Effector memory CD4-positive, alpha-beta T cell (primary cell): ENCODE data around the gene DLGAP4.
"Not testable (repeated sequence)": the region's sequence is repeated elsewhere in the genome, so short reads cannot be mapped to it uniquely, and the experiment has no call there.

Experiments
- DNase-seq, 3 donors: peaks; one replicate each; pipeline ENCODE4 v3.0.0-alpha.2; 2020
- H3K27ac ChIP-seq: 2 replicates; pipeline ENCODE4 v1.7.0; 2013; ENCODE audit warnings: mild to moderate bottlenecking, low read length, moderate library complexity; ENCODE audit not compliant: insufficient read depth, poor library complexity, severe bottlenecking
- H3K27me3 ChIP-seq: replicated peaks from 2 replicates; pipeline ENCODE4 v1.7.0; 2013; ENCODE audit warnings: mild to moderate bottlenecking, low read length; ENCODE audit not compliant: insufficient read depth, control insufficient read depth, poor library complexity, severe bottlenecking
- H3K36me3 ChIP-seq: 2 replicates; pipeline ENCODE4 v1.7.0; 2013; ENCODE audit warnings: mild to moderate bottlenecking, low read length, moderate library complexity; ENCODE audit not compliant: control insufficient read depth, insufficient read depth
- H3K4me1 ChIP-seq: 2 replicates; pipeline ENCODE4 v1.7.0; 2013; ENCODE audit warnings: low read length, mild to moderate bottlenecking; ENCODE audit not compliant: control insufficient read depth, insufficient read depth, poor library complexity, severe bottlenecking
- H3K4me3 ChIP-seq: 2 replicates; pipeline ENCODE4 v1.7.0; 2013; ENCODE audit warnings: low read length, low read depth, mild to moderate bottlenecking; ENCODE audit not compliant: insufficient read depth, poor library complexity, severe bottlenecking
- H3K9me3 ChIP-seq: 2 replicates; pipeline ENCODE4 v1.7.0; 2013; ENCODE audit warnings: mild to moderate bottlenecking, low read length, moderate library complexity; ENCODE audit not compliant: control insufficient read depth

The DLGAP4 gene

GRCh38 chr20:36379914-36380313 is 73.8 kb downstream of the DLGAP4 start:
- H3K27me3 ChIP-seq, H3K4me3 ChIP-seq, H3K9me3 ChIP-seq, DNase-seq, H3K27ac ChIP-seq, H3K4me1 ChIP-seq, H3K36me3 ChIP-seq: not testable (repeated sequence)

DNA sequence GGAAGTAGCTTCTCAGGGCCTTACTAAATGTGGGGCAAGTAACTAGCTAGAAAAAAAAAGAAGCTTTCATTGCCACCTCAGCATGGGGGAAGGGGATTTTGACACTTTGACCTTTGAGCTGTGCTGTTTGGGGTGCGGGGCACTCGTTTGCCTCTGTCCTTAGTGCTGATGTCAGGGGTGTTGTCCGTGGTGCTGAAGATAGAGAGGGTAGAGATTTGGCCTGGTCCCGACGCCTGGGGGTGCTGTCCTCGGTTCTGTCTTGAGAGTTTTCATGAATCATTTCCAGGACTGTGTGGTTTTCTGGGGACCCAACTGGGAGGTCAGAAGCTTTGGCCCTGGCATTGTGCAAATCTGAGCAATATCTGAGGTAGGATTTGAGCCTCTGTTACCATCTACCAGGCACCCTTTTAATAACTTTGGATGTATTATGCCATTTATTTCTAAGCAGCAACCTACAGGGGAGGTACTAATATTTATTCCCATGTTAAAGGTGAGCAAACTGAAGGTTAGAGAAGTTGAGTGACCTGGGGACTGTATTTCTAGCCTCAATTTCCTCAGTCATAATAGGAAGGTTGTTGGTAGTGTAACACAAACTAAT is 78.0 kb downstream of the DLGAP4 start:
- Histone ChIP-seq H3K36me3 (no peaks in the 10 kb centered on the region), H3K27me3 (no peaks in the 10 kb centered on the region), H3K27ac (no peak overlapping the region), H3K9me3 (no peaks in the 10 kb centered on the region), H3K4me3 (no peak overlapping the region), H3K4me1 (no peaks in the 10 kb centered on the region)
- no peak for DNase-seq

- DNase-seq = no peak
- H3K36me3 ChIP-seq = no peaks in the 10 kb centered on the region
- no peaks in the 10 kb centered on the region for H3K9me3 ChIP-seq
- H3K4me3 ChIP-seq = no peak overlapping the region
- no peak overlapping the region for H3K27ac ChIP-seq
- no peaks in the 10 kb centered on the region for H3K4me1 ChIP-seq
- no peaks in the 10 kb centered on the region for H3K27me3 ChIP-seq
Measured at GRCh38 chr20:36385503-36385902, 79.4 kb downstream of the DLGAP4 start.

DNA sequence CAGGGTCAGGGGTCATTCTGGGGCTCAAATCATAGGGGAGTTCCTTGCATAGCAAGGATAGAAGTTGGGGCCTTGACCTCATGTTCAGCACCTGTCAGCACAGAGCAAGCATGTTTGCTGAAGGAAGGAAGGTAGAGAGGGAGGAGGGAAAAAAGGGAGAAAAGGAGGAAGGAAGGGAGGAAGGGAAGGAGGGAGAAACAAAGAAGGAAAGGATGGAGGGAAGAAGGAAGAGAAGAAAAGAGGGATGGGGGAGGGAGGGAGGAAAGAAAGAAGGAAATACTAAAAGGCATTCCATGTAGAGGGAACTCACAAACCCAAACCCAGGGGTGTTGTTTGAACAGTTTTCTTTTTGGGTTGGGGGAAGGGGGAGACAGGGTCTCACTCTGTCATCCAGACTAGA is 80.1 kb downstream of the DLGAP4 start:
- no peaks in the 10 kb centered on the region for H3K4me1 ChIP-seq
- no peaks in the 10 kb centered on the region for H3K9me3 ChIP-seq
- DNase-seq = no peak
- H3K27me3 ChIP-seq = no peaks in the 10 kb centered on the region
- no peak overlapping the region for H3K4me3 ChIP-seq
- no peak overlapping the region for H3K27ac ChIP-seq
- no peaks in the 10 kb centered on the region for H3K36me3 ChIP-seq

- Histone ChIP-seq H3K4me1 (no peaks in the 10 kb centered on the region), H3K27me3 (no peaks in the 10 kb centered on the region), H3K9me3 (no peaks in the 10 kb centered on the region), H3K36me3 (no peaks in the 10 kb centered on the region), H3K27ac (no peak overlapping the region), H3K4me3 (no peak overlapping the region)
- no peak for DNase-seq
Measured at GRCh38 chr20:36390269-36390668, 84.1 kb downstream of the DLGAP4 start.

DNA sequence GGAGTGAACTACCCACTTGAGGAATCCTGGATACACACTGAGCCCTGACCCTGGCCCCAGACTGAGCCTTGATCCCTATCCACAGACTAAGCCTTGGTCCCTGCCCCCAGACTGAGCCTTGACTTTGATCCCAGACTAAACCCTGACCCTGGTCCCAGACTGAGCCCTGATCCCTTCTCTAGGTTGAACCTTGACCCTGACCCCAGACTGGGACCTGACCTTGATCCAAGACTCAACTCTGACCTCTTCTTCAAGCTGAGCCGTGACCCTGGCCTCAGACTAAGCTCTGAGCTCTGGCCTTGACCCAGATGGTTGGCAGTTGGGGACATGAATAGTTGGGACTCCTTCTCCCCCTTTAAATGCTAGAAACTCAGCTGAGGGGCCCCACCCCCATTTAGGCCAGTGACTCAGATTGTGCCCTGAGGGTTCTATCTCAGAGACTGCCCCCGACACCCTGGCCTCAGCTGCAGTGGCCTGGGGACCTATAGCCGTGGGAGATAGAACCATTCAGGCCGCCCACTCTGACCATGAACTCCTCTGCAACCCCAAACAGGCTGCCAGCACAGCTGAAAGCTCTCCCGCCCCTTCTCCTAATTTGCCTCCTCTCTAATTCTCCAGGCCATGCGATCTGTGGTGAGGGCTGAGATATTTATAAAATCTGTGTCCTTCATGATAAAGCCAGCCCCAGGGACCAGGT is 84.7 kb downstream of the DLGAP4 start:
- H3K27me3 ChIP-seq = no peaks in the 10 kb centered on the region
- H3K36me3 ChIP-seq = no peaks in the 10 kb centered on the region
- H3K9me3 ChIP-seq = no peaks in the 10 kb centered on the region
- no peak overlapping the region for H3K4me3 ChIP-seq
- H3K4me1 ChIP-seq = no peaks in the 10 kb centered on the region
- no peak for DNase-seq
- no peak overlapping the region for H3K27ac ChIP-seq

- DNase-seq = no peak
- Histone ChIP-seq H3K36me3 (no peaks in the 10 kb centered on the region), H3K27me3 (no peaks in the 10 kb centered on the region), H3K4me1 (no peaks in the 10 kb centered on the region), H3K9me3 (no peaks in the 10 kb centered on the region), H3K27ac (no peak overlapping the region), H3K4me3 (no peak overlapping the region)
Measured at GRCh38 chr20:36391456-36391855, 85.3 kb downstream of the DLGAP4 start.

DNA sequence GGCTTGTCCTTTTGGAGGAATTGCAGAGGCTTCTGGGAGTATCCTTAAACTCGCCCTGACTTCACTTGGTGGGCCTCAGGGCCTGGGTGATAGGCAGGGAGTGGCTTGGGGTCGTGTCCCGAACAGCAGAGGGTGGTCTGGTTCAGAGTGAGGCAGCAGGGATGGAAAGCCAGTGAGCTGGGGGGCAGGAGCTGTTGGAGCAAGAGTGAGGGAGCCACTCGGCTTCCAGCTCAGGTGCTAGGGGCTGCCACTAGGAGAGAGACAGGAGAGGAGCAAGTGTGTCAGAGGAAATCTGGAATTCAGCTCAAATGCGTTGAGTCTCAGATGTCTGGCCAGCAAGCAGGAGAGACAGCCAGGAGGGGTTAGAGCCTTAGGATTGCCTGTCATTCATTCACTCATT is 85.8 kb downstream of the DLGAP4 start:
- no peak for DNase-seq
- Histone ChIP-seq H3K27ac (no peak overlapping the region), H3K4me3 (no peak overlapping the region), H3K9me3 (no peaks in the 10 kb centered on the region), H3K27me3 (no peaks in the 10 kb centered on the region), H3K4me1 (no peaks in the 10 kb centered on the region), H3K36me3 (no peaks in the 10 kb centered on the region)

- no peak overlapping the region for H3K27ac ChIP-seq
- no peaks in the 10 kb centered on the region for H3K36me3 ChIP-seq
- no peaks in the 10 kb centered on the region for H3K27me3 ChIP-seq
- H3K9me3 ChIP-seq = no peaks in the 10 kb centered on the region
- H3K4me1 ChIP-seq = no peaks in the 10 kb centered on the region
- no peak overlapping the region for H3K4me3 ChIP-seq
- no peak for DNase-seq
Measured at GRCh38 chr20:36392989-36393388, 86.8 kb downstream of the DLGAP4 start.

DNA sequence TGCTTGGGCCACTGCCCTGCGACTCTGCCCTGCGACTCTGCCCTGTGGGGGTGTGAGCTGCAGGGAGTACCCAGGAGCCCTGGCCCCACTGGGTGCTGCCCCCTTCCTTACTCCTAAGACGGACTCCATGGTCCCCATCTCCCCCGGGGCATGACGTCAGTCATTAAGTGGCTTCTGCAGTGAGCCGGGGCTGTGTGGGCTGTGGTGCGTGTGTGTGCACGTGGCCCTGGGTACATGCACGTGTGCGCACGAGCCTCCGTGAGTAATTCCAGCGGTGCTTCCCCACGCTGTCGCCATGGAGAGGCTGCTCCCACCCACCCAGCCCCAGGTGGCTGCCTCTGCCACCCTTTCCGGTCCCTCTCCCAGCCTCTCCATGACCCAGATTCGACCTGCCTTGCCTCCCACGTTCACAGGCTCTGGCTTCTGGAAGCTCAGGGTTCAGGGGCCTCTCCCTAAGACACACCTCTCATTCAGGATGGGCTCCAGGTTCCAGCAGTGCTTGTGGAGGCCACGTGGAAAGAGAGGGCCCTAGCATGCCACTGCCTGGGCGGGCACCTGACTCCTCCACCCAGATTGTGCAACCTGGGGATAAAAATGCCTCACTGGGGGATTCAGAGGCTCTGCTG is 88.3 kb downstream of the DLGAP4 start:
- H3K9me3 ChIP-seq = no peaks in the 10 kb centered on the region
- H3K4me1 ChIP-seq = no peaks in the 10 kb centered on the region
- no peak for DNase-seq
- H3K27ac ChIP-seq = no peak overlapping the region
- H3K4me3 ChIP-seq = no peak overlapping the region
- H3K27me3 ChIP-seq = no peaks in the 10 kb centered on the region
- H3K36me3 ChIP-seq = no peaks in the 10 kb centered on the region
